ENCODE results near the gene RPA4. TPM values are rescaled to one million over a fixed set of nuclear protein-coding genes. Genes with fewer than 3 reads are reported as not detected.
"Not testable (repeated sequence)": the region's sequence is repeated elsewhere in the genome, so short reads cannot be mapped to it uniquely, and the experiment has no call there.

Gene RPA4
- total RNA-seq, 2 donors from 2014 or later = 1.1 to 4.0 TPM

GRCh38 chrX:96841325-96841724 lies 42.4 kb upstream of the RPA4 start:
- no peak overlapping the region for H3K4me3 ChIP-seq
- no peaks in the 10 kb centered on the region for H3K9me3 ChIP-seq
- no peaks in the 10 kb centered on the region for H3K4me1 ChIP-seq (ENCODE audit: control insufficient read depth in 1 of 2, low read depth in 2 of 2)
- no peak for ATAC-seq (ENCODE audit: insufficient number of reproducible peaks, low FRiP score, low read depth)
- no peak for DNase-seq (ENCODE audit: low spot score)
- TF ChIP-seq CTCF (IDR thresholded peaks at IDR 0.05) = no peak
- H3K36me3 ChIP-seq = no peaks in the 10 kb centered on the region
- H3K27me3 ChIP-seq (replicated peaks; ENCODE audit: insufficient read depth) = no peaks in the 10 kb centered on the region
- H3K27ac ChIP-seq = no peak overlapping the region

GRCh38 chrX:96841866-96842265 lies 41.8 kb upstream of the RPA4 start:
- H3K27ac ChIP-seq; H3K4me1 ChIP-seq (ENCODE audit: control insufficient read depth in 1 of 2, low read depth in 2 of 2); H3K4me3 ChIP-seq; ATAC-seq (ENCODE audit: insufficient number of reproducible peaks, low FRiP score, low read depth); H3K9me3 ChIP-seq; H3K36me3 ChIP-seq; H3K27me3 ChIP-seq (replicated peaks; ENCODE audit: insufficient read depth); DNase-seq (ENCODE audit: low spot score): not testable (repeated sequence)

- H3K27me3 ChIP-seq (replicated peaks; ENCODE audit: insufficient read depth) = no peaks in the 10 kb centered on the region
- H3K4me1 ChIP-seq (ENCODE audit: control insufficient read depth in 1 of 2, low read depth in 2 of 2) = no peaks in the 10 kb centered on the region
- no peaks in the 10 kb centered on the region for H3K36me3 ChIP-seq
- ATAC-seq (ENCODE audit: insufficient number of reproducible peaks, low FRiP score, low read depth) (no peak), DNase-seq (ENCODE audit: low spot score) (no peak)
- no peak overlapping the region for H3K27ac ChIP-seq
- H3K9me3 ChIP-seq = no peaks in the 10 kb centered on the region
- no peak overlapping the region for H3K4me3 ChIP-seq
- no peak for TF ChIP-seq CTCF (IDR thresholded peaks at IDR 0.05)
These were observed 40.1 kb upstream of the RPA4 start for GRCh38 chrX:96843566-96843965.

GRCh38 chrX:96846841-96847240 lies 36.9 kb upstream of the RPA4 start:
- no peaks in the 10 kb centered on the region for H3K9me3 ChIP-seq
- no peaks in the 10 kb centered on the region for H3K36me3 ChIP-seq
- DNase-seq (ENCODE audit: low spot score) (no peak), ATAC-seq (ENCODE audit: insufficient number of reproducible peaks, low FRiP score, low read depth) (no peak)
- no peak for TF ChIP-seq CTCF (IDR thresholded peaks at IDR 0.05)
- no peaks in the 10 kb centered on the region for H3K4me1 ChIP-seq (ENCODE audit: control insufficient read depth in 1 of 2, low read depth in 2 of 2)
- H3K4me3 ChIP-seq = no peak overlapping the region
- H3K27me3 ChIP-seq (replicated peaks; ENCODE audit: insufficient read depth) = no peaks in the 10 kb centered on the region
- no peak overlapping the region for H3K27ac ChIP-seq

GRCh38 chrX:96859422-96859821 lies 24.3 kb upstream of the RPA4 start:
- not testable (repeated sequence) for DNase-seq (ENCODE audit: low spot score); H3K9me3 ChIP-seq; H3K4me3 ChIP-seq; H3K27me3 ChIP-seq (replicated peaks; ENCODE audit: insufficient read depth); H3K27ac ChIP-seq; ATAC-seq (ENCODE audit: insufficient number of reproducible peaks, low FRiP score, low read depth); H3K4me1 ChIP-seq (ENCODE audit: control insufficient read depth in 1 of 2, low read depth in 2 of 2); H3K36me3 ChIP-seq

GRCh38 chrX:96861218-96861617 lies 22.5 kb upstream of the RPA4 start:
- ATAC-seq (ENCODE audit: insufficient number of reproducible peaks, low FRiP score, low read depth) = no peak
- Histone ChIP-seq H3K36me3 (no peaks in the 10 kb centered on the region), H3K27ac (no peak overlapping the region), H3K9me3 (no peaks in the 10 kb centered on the region), H3K4me3 (no peak overlapping the region), H3K4me1 (ENCODE audit: control insufficient read depth in 1 of 2, low read depth in 2 of 2) (peaks cover 0 to 14% of the 10 kb centered on the region in 2 donors), H3K27me3 (replicated peaks; ENCODE audit: insufficient read depth) (no peaks in the 10 kb centered on the region)
- DNase-seq (ENCODE audit: low spot score) = no peak
- TF ChIP-seq CTCF (IDR thresholded peaks at IDR 0.05) = no peak
